ENCODE measurements around the gene LHFPL5. TPM values are rescaled to one million over a fixed set of nuclear protein-coding genes. Genes with fewer than 3 reads are reported as not detected.
A peak's percentile ranks its signal among the peaks of the same experiment; 100 is the strongest.

LHFPL5 gene
- total and polyA plus RNA-seq, 2 of the 13 experiments (the other 11 are each of a cell fraction or from before 2014, with no cell fraction given) = 0.03 TPM; not detected in 1

- TF ChIP-seq POGZ (CRISPR knock-in tag; IDR thresholded peaks at IDR 0.05) = peak; percentile 69
- TF ChIP-seq SP5 (CRISPR knock-in tag; IDR thresholded peaks at IDR 0.05; ENCODE audit: borderline replicate concordance, low read depth) = peak; percentile 95
- TF ChIP-seq SNAPC5 (CRISPR knock-in tag; IDR thresholded peaks at IDR 0.05; ENCODE audit: borderline replicate concordance) = peak; percentile 98
- TF ChIP-seq, protein P1, sequence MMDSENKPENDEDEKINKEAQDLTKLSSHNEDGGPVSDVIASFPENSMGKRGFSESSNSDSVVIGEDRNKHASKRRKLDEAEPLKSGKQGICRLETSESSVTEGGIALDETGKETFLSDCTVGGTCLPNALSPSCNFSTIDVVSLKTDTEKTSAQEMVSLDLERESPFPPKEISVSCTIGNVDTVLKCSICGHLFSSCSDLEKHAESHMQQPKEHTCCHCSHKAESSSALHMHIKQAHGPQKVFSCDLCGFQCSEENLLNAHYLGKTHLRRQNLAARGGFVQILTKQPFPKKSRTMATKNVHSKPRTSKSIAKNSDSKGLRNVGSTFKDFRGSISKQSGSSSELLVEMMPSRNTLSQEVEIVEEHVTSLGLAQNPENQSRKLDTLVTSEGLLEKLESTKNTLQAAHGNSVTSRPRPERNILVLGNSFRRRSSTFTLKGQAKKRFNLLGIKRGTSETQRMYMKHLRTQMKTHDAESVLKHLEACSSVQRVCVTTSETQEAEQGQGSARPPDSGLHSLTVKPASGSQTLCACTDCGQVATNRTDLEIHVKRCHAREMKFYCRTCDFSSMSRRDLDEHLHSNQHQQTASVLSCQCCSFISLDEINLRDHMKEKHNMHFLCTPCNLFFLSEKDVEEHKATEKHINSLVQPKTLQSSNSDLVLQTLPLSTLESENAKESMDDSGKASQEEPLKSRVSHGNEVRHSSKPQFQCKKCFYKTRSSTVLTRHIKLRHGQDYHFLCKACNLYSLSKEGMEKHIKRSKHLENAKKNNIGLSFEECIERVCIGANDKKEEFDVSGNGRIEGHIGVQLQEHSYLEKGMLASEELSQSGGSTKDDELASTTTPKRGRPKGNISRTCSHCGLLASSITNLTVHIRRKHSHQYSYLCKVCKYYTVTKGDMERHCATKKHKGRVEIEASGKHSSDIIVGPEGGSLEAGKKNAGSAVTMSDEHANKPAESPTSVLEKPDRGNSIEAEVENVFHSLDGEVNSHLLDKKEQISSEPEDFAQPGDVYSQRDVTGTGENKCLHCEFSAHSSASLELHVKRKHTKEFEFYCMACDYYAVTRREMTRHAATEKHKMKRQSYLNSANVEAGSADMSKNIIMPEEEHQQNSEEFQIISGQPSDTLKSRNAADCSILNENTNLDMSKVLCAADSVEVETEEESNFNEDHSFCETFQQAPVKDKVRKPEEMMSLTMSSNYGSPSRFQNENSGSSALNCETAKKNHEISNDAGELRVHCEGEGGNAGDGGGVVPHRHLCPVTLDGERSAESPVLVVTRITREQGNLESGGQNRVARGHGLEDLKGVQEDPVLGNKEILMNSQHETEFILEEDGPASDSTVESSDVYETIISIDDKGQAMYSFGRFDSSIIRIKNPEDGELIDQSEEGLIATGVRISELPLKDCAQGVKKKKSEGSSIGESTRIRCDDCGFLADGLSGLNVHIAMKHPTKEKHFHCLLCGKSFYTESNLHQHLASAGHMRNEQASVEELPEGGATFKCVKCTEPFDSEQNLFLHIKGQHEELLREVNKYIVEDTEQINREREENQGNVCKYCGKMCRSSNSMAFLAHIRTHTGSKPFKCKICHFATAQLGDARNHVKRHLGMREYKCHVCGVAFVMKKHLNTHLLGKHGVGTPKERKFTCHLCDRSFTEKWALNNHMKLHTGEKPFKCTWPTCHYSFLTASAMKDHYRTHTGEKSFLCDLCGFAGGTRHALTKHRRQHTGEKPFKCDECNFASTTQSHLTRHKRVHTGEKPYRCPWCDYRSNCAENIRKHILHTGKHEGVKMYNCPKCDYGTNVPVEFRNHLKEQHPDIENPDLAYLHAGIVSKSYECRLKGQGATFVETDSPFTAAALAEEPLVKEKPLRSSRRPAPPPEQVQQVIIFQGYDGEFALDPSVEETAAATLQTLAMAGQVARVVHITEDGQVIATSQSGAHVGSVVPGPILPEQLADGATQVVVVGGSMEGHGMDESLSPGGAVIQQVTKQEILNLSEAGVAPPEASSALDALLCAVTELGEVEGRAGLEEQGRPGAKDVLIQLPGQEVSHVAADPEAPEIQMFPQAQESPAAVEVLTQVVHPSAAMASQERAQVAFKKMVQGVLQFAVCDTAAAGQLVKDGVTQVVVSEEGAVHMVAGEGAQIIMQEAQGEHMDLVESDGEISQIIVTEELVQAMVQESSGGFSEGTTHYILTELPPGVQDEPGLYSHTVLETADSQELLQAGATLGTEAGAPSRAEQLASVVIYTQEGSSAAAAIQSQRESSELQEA (CRISPR knock-in tag; IDR thresholded peaks at IDR 0.05; ENCODE audit: not compliant biosample characterization) = peak; percentile 99
- no peak for TF ChIP-seq ZNF550 (CRISPR knock-in tag; IDR thresholded peaks at IDR 0.05; ENCODE audit: borderline replicate concordance)
- peak; percentile 97; the same call in 1 of the 2 replicates for TF ChIP-seq ZNF367 (CRISPR knock-in tag; IDR thresholded peaks at IDR 0.05; ENCODE audit: borderline replicate concordance)
- TF ChIP-seq, protein P2, sequence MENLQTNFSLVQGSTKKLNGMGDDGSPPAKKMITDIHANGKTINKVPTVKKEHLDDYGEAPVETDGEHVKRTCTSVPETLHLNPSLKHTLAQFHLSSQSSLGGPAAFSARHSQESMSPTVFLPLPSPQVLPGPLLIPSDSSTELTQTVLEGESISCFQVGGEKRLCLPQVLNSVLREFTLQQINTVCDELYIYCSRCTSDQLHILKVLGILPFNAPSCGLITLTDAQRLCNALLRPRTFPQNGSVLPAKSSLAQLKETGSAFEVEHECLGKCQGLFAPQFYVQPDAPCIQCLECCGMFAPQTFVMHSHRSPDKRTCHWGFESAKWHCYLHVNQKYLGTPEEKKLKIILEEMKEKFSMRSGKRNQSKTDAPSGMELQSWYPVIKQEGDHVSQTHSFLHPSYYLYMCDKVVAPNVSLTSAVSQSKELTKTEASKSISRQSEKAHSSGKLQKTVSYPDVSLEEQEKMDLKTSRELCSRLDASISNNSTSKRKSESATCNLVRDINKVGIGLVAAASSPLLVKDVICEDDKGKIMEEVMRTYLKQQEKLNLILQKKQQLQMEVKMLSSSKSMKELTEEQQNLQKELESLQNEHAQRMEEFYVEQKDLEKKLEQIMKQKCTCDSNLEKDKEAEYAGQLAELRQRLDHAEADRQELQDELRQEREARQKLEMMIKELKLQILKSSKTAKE (CRISPR knock-in tag; IDR thresholded peaks at IDR 0.05; ENCODE audit: borderline replicate concordance) = peak; percentile 84
- peak; percentile 93 for TF ChIP-seq SIN3A (IDR thresholded peaks at IDR 0.05; ENCODE audit: borderline replicate concordance, low read depth, low read length)
- peak; percentile 94; the same call in 1 of the 2 replicates for TF ChIP-seq NCOA1 (CRISPR knock-in tag; IDR thresholded peaks at IDR 0.05)
- TF ChIP-seq TRAFD1 (CRISPR knock-in tag; IDR thresholded peaks at IDR 0.05; ENCODE audit: borderline replicate concordance) = 0 out of 2 replicates have a peak, but pooled peaks have one; percentile 66
These were observed at the start of gene LHFPL5 (continued) for GRCh38 chr6:35804996-35805736.
